BJ (cell line): Measurements from ENCODE around the gene DSCAML1. TPM values are rescaled to one million over a fixed set of nuclear protein-coding genes. Genes with fewer than 3 reads are reported as not detected.

Experiments used
- CTCF ChIA-PET: fragments of 350-600 bp; formaldehyde crosslinking; extraction: SDS; loops from one replicate; lab custom pipeline; 2021; ENCODE audit warnings: antibody characterized with exemption, inconsistent platforms; lab: Yijun Ruan, JAX
- POLR2A ChIA-PET: fragments of 300-600 bp; sonication (Branson Sonifier 250); formaldehyde crosslinking; extraction: SDS; loops from one replicate; lab custom pipeline; 2021; ENCODE audit warnings: antibody characterized with exemption; lab: Charles Lee
- DNase-seq: peaks from one replicate; pipeline ENCODE4 v3.0.0-alpha.2; 2011; ENCODE audit warnings: low read depth
- H3K27me3 ChIP-seq: 2 replicates; pipeline ENCODE4 v1.6.0; 2011; ENCODE audit warnings: low read length; ENCODE audit not compliant: control insufficient read depth, insufficient read depth
- H3K36me3 ChIP-seq: 2 replicates; pipeline ENCODE4 v1.5.1; 2011; ENCODE audit warnings: low read length; ENCODE audit not compliant: control insufficient read depth, insufficient read depth
- H3K4me3 ChIP-seq: 2 replicates; pipeline ENCODE4 v1.5.1; 2011; ENCODE audit warnings: low read depth, mild to moderate bottlenecking, control low read depth, low read length
- CTCF ChIP-seq: IDR thresholded peaks from 2 replicates; pipeline ENCODE4 v1.5.1; 2011; ENCODE audit warnings: low read depth, mild to moderate bottlenecking, control low read depth, inconsistent platforms, low read length, moderate library complexity; ENCODE audit not compliant: insufficient read depth
- polyA plus RNA-seq: library from polyadenylated mRNA; depleted of rRNA; stranded (reverse); fragments of >200 nt; gene quantifications from 2 replicates; pipeline ENCODE4 v1.2.3, GENCODE V29; 2011

The DSCAML1 gene
- polyA plus RNA-seq, 1 experiment = not detected

- Histone ChIP-seq H3K36me3 (no peaks in the 10 kb centered on the region), H3K4me3 (no peak overlapping the region), H3K27me3 (peaks cover 2% of the 10 kb centered on the region)
- ChIA-PET CTCF (interaction anchor here (1.6 to 2.4 kb wide), 2 partner anchors 28 kb away, joined by 4 to 7 read pairs; no protein-coding TSS in a partner anchor), POLR2A (no interaction called here)
- TF ChIP-seq CTCF = no peak
- no peak for DNase-seq
These were observed 343.0 kb downstream of the DSCAML1 start for GRCh38 chr11:117453886-117454563.

- POLR2A ChIA-PET = no interaction called here
- no peak for TF ChIP-seq CTCF
- Histone ChIP-seq H3K36me3 (no peaks in the 10 kb centered on the region), H3K27me3 (peaks cover 4% of the 10 kb centered on the region), H3K4me3 (no peak overlapping the region)
- CTCF ChIA-PET = interaction anchor here (1.4 kb wide), 1 partner anchor 23 kb away, joined by 3 read pairs; no protein-coding TSS in a partner anchor
- DNase-seq = no peak
These were observed 347.8 kb downstream of the DSCAML1 start for GRCh38 chr11:117449111-117449693.

GRCh38 chr11:117444711-117445658 lies 352.0 kb downstream of the DSCAML1 start:
- DNase-seq = no peak
- no peak for TF ChIP-seq CTCF
- Histone ChIP-seq H3K36me3 (no peaks in the 10 kb centered on the region), H3K27me3 (peaks cover 19% of the 10 kb centered on the region), H3K4me3 (no peak overlapping the region)
- ChIA-PET POLR2A (no interaction called here), CTCF (interaction anchor here (1.1 to 2.5 kb wide), 4 partner anchors 19 to 387 kb away, joined by 3 to 17 read pairs (median 9); no protein-coding TSS in a partner anchor)

GRCh38 chr11:117444256-117444655 lies 352.8 kb downstream of the DSCAML1 start:
- DNase-seq = no peak
- H3K36me3 ChIP-seq = no peaks in the 10 kb centered on the region
- POLR2A ChIA-PET = no interaction called here
- TF ChIP-seq CTCF = no peak
- peaks cover 19% of the 10 kb centered on the region for H3K27me3 ChIP-seq
- CTCF ChIA-PET = interaction anchor here (0.7 to 2.5 kb wide), 8 partner anchors 8 to 388 kb away, joined by 3 to 17 read pairs (median 4); no protein-coding TSS in a partner anchor
- H3K4me3 ChIP-seq = no peak overlapping the region
